ENCODE measurements around the gene VWA7.

Gene VWA7

GRCh38 chr6:31719001-31719400, 58.1 kb downstream of the VWA7 start:
- no peak for TF ChIP-seq CTCF (IDR thresholded peaks at IDR 0.05; ENCODE audit: insufficient read depth, low read depth, low read length, missing control alignments)

GRCh38 chr6:31718265-31718664, 58.9 kb downstream of the VWA7 start:
- DNase-seq (ENCODE audit: low read depth) = peak; percentile 94
- no peak for TF ChIP-seq CTCF (IDR thresholded peaks at IDR 0.05; ENCODE audit: insufficient read depth, low read depth, low read length, missing control alignments)
- no peak overlapping the region for H3K4me3 ChIP-seq (ENCODE audit: low read length)

More at GRCh38 chr6:31719001-31719400, 58.1 kb downstream of the VWA7 start:
- no peak overlapping the region for H3K4me3 ChIP-seq (ENCODE audit: low read length)
- no peak for DNase-seq (ENCODE audit: low read depth)

- no peak overlapping the region for H3K4me3 ChIP-seq (ENCODE audit: low read length)
- DNase-seq (ENCODE audit: low read depth) = peak; percentile 57
- peak; percentile 28 for TF ChIP-seq CTCF (IDR thresholded peaks at IDR 0.05; ENCODE audit: insufficient read depth, low read depth, low read length, missing control alignments)
These were observed 59.5 kb downstream of the VWA7 start for GRCh38 chr6:31717499-31718222.

Measured in epithelial cell of esophagus (primary cell).